ENCODE data around the gene SLX4IP.

The SLX4IP gene

DNA sequence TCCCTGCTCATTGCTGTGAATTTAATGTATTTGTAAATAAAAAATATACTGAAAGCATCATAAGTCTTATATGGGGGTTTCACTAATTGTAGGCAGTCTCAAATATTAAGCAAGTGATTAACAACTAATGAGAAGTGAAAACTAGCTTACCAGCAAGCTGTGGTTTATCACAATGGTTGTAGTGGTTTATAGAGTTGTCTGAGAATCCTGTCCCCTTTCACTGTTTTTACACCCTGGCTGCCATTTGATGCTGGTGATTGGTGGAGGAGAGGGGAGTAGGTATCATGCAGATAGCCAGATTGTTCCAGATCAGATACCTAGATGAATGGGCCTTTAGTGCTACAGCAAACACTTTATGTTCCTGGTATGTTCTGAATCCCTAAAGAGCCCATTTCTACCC lies 7.1 kb upstream of the SLX4IP start:
- Histone ChIP-seq H3K4me3 (ENCODE audit: insufficient read depth, low read depth, low read length) (no peak overlapping the region), H3K27ac (ENCODE audit: insufficient read depth, low read depth, low read length, poor library complexity, severe bottlenecking) (no peak overlapping the region), H3K27me3 (ENCODE audit: control insufficient read depth, insufficient read depth, low read length, poor library complexity, severe bottlenecking) (no peaks in the 10 kb centered on the region), H3K4me1 (ENCODE audit: control insufficient read depth, insufficient read depth, low read length) (no peaks in the 10 kb centered on the region), H3K36me3 (ENCODE audit: control insufficient read depth, insufficient read depth, low read length) (no peaks in the 10 kb centered on the region), H3K9me3 (ENCODE audit: control insufficient read depth, low read length) (no peaks in the 10 kb centered on the region)

GRCh38 chr20:10429443-10429981 lies 5.6 kb upstream of the SLX4IP start:
- H3K9me3 ChIP-seq (ENCODE audit: control insufficient read depth, low read length) = no peaks in the 10 kb centered on the region
- no peak overlapping the region for H3K4me3 ChIP-seq (ENCODE audit: insufficient read depth, low read depth, low read length)

DNA sequence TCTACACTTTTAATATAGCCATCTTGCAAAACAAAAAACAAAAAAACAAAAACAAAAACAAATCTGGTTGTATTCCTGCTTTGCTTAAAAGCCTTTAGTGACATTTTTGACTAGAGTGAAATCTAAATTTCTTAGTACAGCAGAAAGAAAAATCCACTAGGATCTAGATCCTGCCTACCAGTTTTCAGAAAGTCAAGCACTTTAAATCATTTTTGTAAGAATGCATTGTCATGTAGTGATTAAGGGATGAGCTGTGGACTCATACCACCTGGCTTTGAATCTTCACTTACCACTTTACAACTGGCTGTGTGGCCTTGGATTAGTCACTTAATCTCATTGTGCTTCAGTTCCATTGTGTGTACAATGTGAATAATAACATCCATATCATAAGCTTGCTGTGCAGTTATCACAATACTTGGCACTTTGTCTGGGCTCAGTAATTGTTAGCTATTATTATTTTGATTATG lies 5.1 kb upstream of the SLX4IP start:
- Histone ChIP-seq H3K9me3 (ENCODE audit: control insufficient read depth, low read length) (no peaks in the 10 kb centered on the region), H3K27ac (ENCODE audit: insufficient read depth, low read depth, low read length, poor library complexity, severe bottlenecking) (no peak overlapping the region), H3K36me3 (ENCODE audit: control insufficient read depth, insufficient read depth, low read length) (no peaks in the 10 kb centered on the region), H3K4me1 (ENCODE audit: control insufficient read depth, insufficient read depth, low read length) (no peaks in the 10 kb centered on the region), H3K4me3 (ENCODE audit: insufficient read depth, low read depth, low read length) (no peak overlapping the region), H3K27me3 (ENCODE audit: control insufficient read depth, insufficient read depth, low read length, poor library complexity, severe bottlenecking) (no peaks in the 10 kb centered on the region)

More at GRCh38 chr20:10429443-10429981, 5.6 kb upstream of the SLX4IP start:
- no peaks in the 10 kb centered on the region for H3K4me1 ChIP-seq (ENCODE audit: control insufficient read depth, insufficient read depth, low read length)
- 93% methylated on average over 5 of the region's 5 CpGs for WGBS, 2 experiments
- H3K27ac ChIP-seq (ENCODE audit: insufficient read depth, low read depth, low read length, poor library complexity, severe bottlenecking) = no peak overlapping the region
- H3K36me3 ChIP-seq (ENCODE audit: control insufficient read depth, insufficient read depth, low read length) = no peaks in the 10 kb centered on the region
- H3K27me3 ChIP-seq (ENCODE audit: control insufficient read depth, insufficient read depth, low read length, poor library complexity, severe bottlenecking) = no peaks in the 10 kb centered on the region

DNA sequence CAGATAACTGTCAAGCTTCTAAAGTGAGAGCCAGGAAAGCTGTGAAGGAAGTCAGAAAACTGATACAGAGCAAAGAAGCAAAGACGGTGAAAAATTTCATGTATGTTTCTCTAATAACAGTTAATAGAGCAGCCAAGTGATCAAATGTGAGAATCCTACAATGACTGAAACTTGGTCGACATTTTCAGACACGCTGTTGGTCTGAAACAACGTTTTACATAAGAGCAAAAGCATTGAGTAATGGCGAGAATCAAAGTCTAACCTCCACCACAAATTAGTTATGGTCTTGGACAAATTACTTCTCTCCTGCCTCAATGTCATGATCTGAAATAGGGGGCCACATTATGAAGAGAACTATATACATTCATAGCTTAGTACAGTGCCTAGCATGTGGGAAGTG lies 4.4 kb upstream of the SLX4IP start:
- WGBS, 2 experiments = 95 to 97% methylated on average over 5 of the region's 5 CpGs
- no peak overlapping the region for H3K27ac ChIP-seq (ENCODE audit: insufficient read depth, low read depth, low read length, poor library complexity, severe bottlenecking)
- no peaks in the 10 kb centered on the region for H3K9me3 ChIP-seq (ENCODE audit: control insufficient read depth, low read length)
- H3K27me3 ChIP-seq (ENCODE audit: control insufficient read depth, insufficient read depth, low read length, poor library complexity, severe bottlenecking) = no peaks in the 10 kb centered on the region
- no peak overlapping the region for H3K4me3 ChIP-seq (ENCODE audit: insufficient read depth, low read depth, low read length)
- H3K36me3 ChIP-seq (ENCODE audit: control insufficient read depth, insufficient read depth, low read length) = no peaks in the 10 kb centered on the region
- H3K4me1 ChIP-seq (ENCODE audit: control insufficient read depth, insufficient read depth, low read length) = no peaks in the 10 kb centered on the region

- no peaks in the 10 kb centered on the region for H3K27me3 ChIP-seq (ENCODE audit: control insufficient read depth, insufficient read depth, low read length, poor library complexity, severe bottlenecking)
- WGBS, 2 experiments = 82 to 90% methylated on average over 1 of the region's 1 CpG
- H3K4me3 ChIP-seq (ENCODE audit: insufficient read depth, low read depth, low read length) = no peak overlapping the region
- H3K4me1 ChIP-seq (ENCODE audit: control insufficient read depth, insufficient read depth, low read length) = no peaks in the 10 kb centered on the region
- no peaks in the 10 kb centered on the region for H3K36me3 ChIP-seq (ENCODE audit: control insufficient read depth, insufficient read depth, low read length)
- H3K9me3 ChIP-seq (ENCODE audit: control insufficient read depth, low read length) = no peaks in the 10 kb centered on the region
- H3K27ac ChIP-seq (ENCODE audit: insufficient read depth, low read depth, low read length, poor library complexity, severe bottlenecking) = no peak overlapping the region
Observed at GRCh38 chr20:10432079-10432478, 3.0 kb upstream of the SLX4IP start.

DNA sequence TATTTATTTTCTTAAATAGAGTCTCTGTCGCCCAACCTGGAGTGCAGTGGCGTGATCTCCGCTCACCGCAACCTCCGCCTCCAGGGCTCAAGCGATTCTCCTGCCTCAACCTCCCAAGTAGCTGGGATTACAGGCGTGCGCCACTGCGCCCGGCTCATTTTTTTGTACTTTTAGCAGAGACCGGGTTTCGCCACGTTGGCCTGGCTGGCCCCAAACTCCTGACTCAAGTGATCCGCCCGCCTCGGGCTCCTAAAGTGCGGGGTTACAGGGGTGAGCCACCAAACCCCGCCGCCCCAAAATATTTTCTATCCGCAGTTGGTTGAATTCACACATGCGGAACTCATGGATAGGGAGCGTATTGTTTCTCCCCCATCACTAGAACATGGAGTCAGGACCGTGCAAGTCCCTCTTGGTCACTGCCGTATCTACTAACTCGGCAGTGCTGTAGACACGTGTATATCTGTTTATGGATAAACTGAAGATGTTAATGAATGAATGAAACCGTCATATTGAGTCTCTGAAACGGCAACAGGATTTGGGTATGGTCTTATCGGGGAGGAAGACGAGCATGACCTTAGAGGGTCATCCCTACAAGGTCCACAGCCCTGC lies 2.0 kb upstream of the SLX4IP start:
- WGBS, 2 experiments = 61 to 63% methylated on average over 30 of the region's 30 CpGs
- H3K4me1 ChIP-seq (ENCODE audit: control insufficient read depth, insufficient read depth, low read length) = no peaks in the 10 kb centered on the region
- H3K27me3 ChIP-seq (ENCODE audit: control insufficient read depth, insufficient read depth, low read length, poor library complexity, severe bottlenecking) = no peaks in the 10 kb centered on the region
- H3K27ac ChIP-seq (ENCODE audit: insufficient read depth, low read depth, low read length, poor library complexity, severe bottlenecking) = no peak overlapping the region
- peak overlapping the region; percentile 91 for H3K4me3 ChIP-seq (ENCODE audit: insufficient read depth, low read depth, low read length)
- H3K9me3 ChIP-seq (ENCODE audit: control insufficient read depth, low read length) = no peaks in the 10 kb centered on the region
- no peaks in the 10 kb centered on the region for H3K36me3 ChIP-seq (ENCODE audit: control insufficient read depth, insufficient read depth, low read length)

- H3K9me3 ChIP-seq (ENCODE audit: control insufficient read depth, low read length) = no peaks in the 10 kb centered on the region
- WGBS, 2 experiments = 0% methylated on average over 70 to 73 of the region's 73 CpGs
- H3K4me1 ChIP-seq (ENCODE audit: control insufficient read depth, insufficient read depth, low read length) = no peaks in the 10 kb centered on the region
- no peaks in the 10 kb centered on the region for H3K27me3 ChIP-seq (ENCODE audit: control insufficient read depth, insufficient read depth, low read length, poor library complexity, severe bottlenecking)
- peak within 1 kb of the TSS; percentile 91 for H3K4me3 ChIP-seq (ENCODE audit: insufficient read depth, low read depth, low read length)
- peak within 1 kb of the TSS; percentile 89 for H3K27ac ChIP-seq (ENCODE audit: insufficient read depth, low read depth, low read length, poor library complexity, severe bottlenecking)
- no peaks in the 10 kb centered on the region for H3K36me3 ChIP-seq (ENCODE audit: control insufficient read depth, insufficient read depth, low read length)
Observed at GRCh38 chr20:10433623-10434466, 1.3 kb upstream of the SLX4IP start, which contains the start of gene MKKS. Gene MKKS, minus strand, starts transcription at chr20:10434222. Its CDS starts 20,708 bp downstream, at chr20:10413514.

GRCh38 chr20:10434467-10434831 lies 656 bp upstream of the SLX4IP start:
- H3K4me1 ChIP-seq (ENCODE audit: control insufficient read depth, insufficient read depth, low read length) = no peaks in the 10 kb centered on the region
- peak overlapping the region; percentile 91 for H3K4me3 ChIP-seq (ENCODE audit: insufficient read depth, low read depth, low read length)
- no peaks in the 10 kb centered on the region for H3K27me3 ChIP-seq (ENCODE audit: control insufficient read depth, insufficient read depth, low read length, poor library complexity, severe bottlenecking)
- WGBS, 2 experiments = 0% methylated on average over 17 of the region's 17 CpGs
- H3K9me3 ChIP-seq (ENCODE audit: control insufficient read depth, low read length) = no peaks in the 10 kb centered on the region
- H3K27ac ChIP-seq (ENCODE audit: insufficient read depth, low read depth, low read length, poor library complexity, severe bottlenecking) = peak overlapping the region; percentile 89
- H3K36me3 ChIP-seq (ENCODE audit: control insufficient read depth, insufficient read depth, low read length) = no peaks in the 10 kb centered on the region

GRCh38 chr20:10436053-10436699 lies 1.1 kb downstream of the SLX4IP start:
- peak overlapping the region; percentile 91 for H3K4me3 ChIP-seq (ENCODE audit: insufficient read depth, low read depth, low read length)
- WGBS, 2 experiments = 87 to 94% methylated on average over 19 to 20 of the region's 20 CpGs
- no peaks in the 10 kb centered on the region for H3K36me3 ChIP-seq (ENCODE audit: control insufficient read depth, insufficient read depth, low read length)
- H3K4me1 ChIP-seq (ENCODE audit: control insufficient read depth, insufficient read depth, low read length) = no peaks in the 10 kb centered on the region
- H3K27ac ChIP-seq (ENCODE audit: insufficient read depth, low read depth, low read length, poor library complexity, severe bottlenecking) = no peak overlapping the region
- H3K9me3 ChIP-seq (ENCODE audit: control insufficient read depth, low read length) = no peaks in the 10 kb centered on the region
- no peaks in the 10 kb centered on the region for H3K27me3 ChIP-seq (ENCODE audit: control insufficient read depth, insufficient read depth, low read length, poor library complexity, severe bottlenecking)

DNA sequence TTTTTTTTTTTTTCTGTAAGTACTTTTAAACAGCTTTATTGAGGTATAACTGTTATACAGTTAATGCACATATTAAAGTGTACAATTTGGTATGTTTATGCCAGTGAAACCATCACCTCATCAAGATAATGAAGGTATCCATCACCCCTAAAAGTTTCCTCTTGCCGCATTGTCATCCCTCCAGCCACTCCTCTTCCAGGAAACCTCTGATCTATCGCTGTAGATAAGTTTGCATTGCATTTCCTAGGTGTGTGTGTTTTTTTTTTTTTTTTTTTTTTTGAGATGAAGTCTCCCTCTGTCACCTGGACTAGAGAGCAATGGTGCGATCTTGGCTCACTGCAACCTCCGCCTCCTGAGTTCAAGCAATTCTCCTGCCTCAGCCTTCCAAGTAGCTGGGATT lies 3.1 kb downstream of the SLX4IP start:
- H3K27ac ChIP-seq (ENCODE audit: insufficient read depth, low read depth, low read length, poor library complexity, severe bottlenecking) = no peak overlapping the region
- WGBS, 2 experiments = 71 to 73% methylated on average over 4 of the region's 4 CpGs
- no peaks in the 10 kb centered on the region for H3K27me3 ChIP-seq (ENCODE audit: control insufficient read depth, insufficient read depth, low read length, poor library complexity, severe bottlenecking)
- H3K36me3 ChIP-seq (ENCODE audit: control insufficient read depth, insufficient read depth, low read length) = no peaks in the 10 kb centered on the region
- no peaks in the 10 kb centered on the region for H3K9me3 ChIP-seq (ENCODE audit: control insufficient read depth, low read length)
- no peaks in the 10 kb centered on the region for H3K4me1 ChIP-seq (ENCODE audit: control insufficient read depth, insufficient read depth, low read length)
- H3K4me3 ChIP-seq (ENCODE audit: insufficient read depth, low read depth, low read length) = no peak overlapping the region

All from ectodermal cell (in vitro differentiated cells).